IMR-90 (cell line): ENCODE measurements around the gene PMEPA1. TPM values are rescaled to one million over a fixed set of nuclear protein-coding genes. Genes with fewer than 3 reads are reported as not detected.

Experiments
- ATAC-seq: fragments of 200-7000 bp; cut with Tn5 transposase; 2 replicates; pipeline ENCODE4 v1.9.1; 2020; ENCODE audit warnings: low read depth, mild to moderate bottlenecking, moderate library complexity
- BruUV-seq: library from RNA; stranded (reverse); fragments of 400-500 nt; replicated peaks from 2 replicates; lab custom pipeline; 2021; lab: Mats Ljungman, UMichigan
- CTCF ChIA-PET: fragments of 300-600 bp; formaldehyde crosslinking; extraction: SDS; loops from one replicate; lab custom pipeline; 2021; ENCODE audit warnings: antibody characterized with exemption; lab: Yijun Ruan, JAX
- POLR2A ChIA-PET: fragments of 300-600 bp; sonication (Branson Sonifier 250); formaldehyde crosslinking; loops from one replicate; lab custom pipeline; 2022; ENCODE audit warnings: antibody characterized with exemption; ENCODE audit not compliant: unreplicated experiment; lab: Charles Lee
- DNase-seq: peaks from one replicate; pipeline ENCODE4 v3.0.0; 2013
- H2AFZ ChIP-seq: replicated peaks from 2 replicates; pipeline ENCODE3; 2013; ENCODE audit warnings: low read length, mild to moderate bottlenecking; ENCODE audit not compliant: poor library complexity
- H2AK5ac ChIP-seq: 2 replicates; pipeline ENCODE4 v1.6.1; 2013; ENCODE audit warnings: low read depth, low read length, inconsistent platforms
- H2AK9ac ChIP-seq: replicated peaks from 2 replicates; pipeline ENCODE3; 2013; ENCODE audit warnings: mild to moderate bottlenecking, low read depth, low read length, moderate library complexity; ENCODE audit not compliant: poor library complexity
- H2BK120ac ChIP-seq: 2 replicates; pipeline ENCODE4 v1.6.1; 2013; ENCODE audit warnings: low read depth, low read length, inconsistent platforms
- H2BK15ac ChIP-seq: 3 replicates; pipeline ENCODE4 v1.6.1; 2013; ENCODE audit warnings: low read depth, low read length, inconsistent platforms
- H2BK20ac ChIP-seq: 2 replicates; pipeline ENCODE4 v1.6.1; 2013; ENCODE audit warnings: low read depth, mild to moderate bottlenecking, inconsistent platforms, low read length, moderate library complexity
- H2BK5ac ChIP-seq: 2 replicates; pipeline ENCODE4 v1.6.1; 2013; ENCODE audit warnings: mild to moderate bottlenecking, low read depth, low read length, inconsistent platforms; ENCODE audit not compliant: poor library complexity, severe bottlenecking
- H3K14ac ChIP-seq: replicated peaks from 2 replicates; pipeline ENCODE4 v1.6.1; 2013; ENCODE audit warnings: low read depth, low read length, inconsistent platforms
- H3K18ac ChIP-seq: 2 replicates; pipeline ENCODE4 v1.6.1; 2013; ENCODE audit warnings: low read depth, low read length, control low read depth
- H3K23ac ChIP-seq: 2 replicates; pipeline ENCODE4 v1.6.1; 2013; ENCODE audit warnings: low read depth, low read length, inconsistent platforms
- H3K27ac ChIP-seq: 2 replicates; pipeline ENCODE4 v1.5.1; 2013; ENCODE audit warnings: mild to moderate bottlenecking, control low read depth, low read length; ENCODE audit not compliant: insufficient read depth
- H3K27me3 ChIP-seq: 2 replicates; pipeline ENCODE4 v1.6.1; 2013; ENCODE audit warnings: low read length; ENCODE audit not compliant: control insufficient read depth, insufficient read depth
- H3K36me3 ChIP-seq: 2 replicates; pipeline ENCODE4 v1.6.1; 2013; ENCODE audit warnings: low read length, mixed read lengths; ENCODE audit not compliant: control insufficient read depth, insufficient read depth
- H3K4ac ChIP-seq: 2 replicates; pipeline ENCODE4 v1.6.1; 2013; ENCODE audit warnings: low read depth, low read length, inconsistent platforms
- H3K4me1 ChIP-seq: 2 replicates; pipeline ENCODE4 v1.6.1; 2013; ENCODE audit warnings: low read length, mixed read lengths; ENCODE audit not compliant: control insufficient read depth, insufficient read depth
- H3K4me2 ChIP-seq: 2 replicates; pipeline ENCODE4 v1.6.1; 2013; ENCODE audit warnings: low read depth, mild to moderate bottlenecking, control low read depth, low read length, moderate library complexity
- H3K4me3 ChIP-seq: 2 replicates; pipeline ENCODE4 v1.5.1; 2013; ENCODE audit warnings: low read depth, mild to moderate bottlenecking, control low read depth, low read length, moderate library complexity; ENCODE audit not compliant: insufficient read depth
- H3K56ac ChIP-seq: 2 replicates; pipeline ENCODE4 v1.6.1; 2013; ENCODE audit warnings: low read length, inconsistent platforms; ENCODE audit not compliant: insufficient read depth; ENCODE audit errors: extremely low read depth
- H3K79me1 ChIP-seq, 2 experiments: 2 replicates each; pipeline ENCODE4 v1.6.1; 2013; ENCODE audit warnings: low read length in 2 of 2, inconsistent platforms in 1 of 2, low read depth in 1 of 2
- H3K9ac ChIP-seq: 2 replicates; pipeline ENCODE4 v1.6.1; 2013; ENCODE audit warnings: low read depth, low read length, control low read depth
- H3K9me1 ChIP-seq: 2 replicates; pipeline ENCODE4 v1.6.1; 2013; ENCODE audit warnings: low read length, inconsistent platforms; ENCODE audit not compliant: insufficient read depth
- H3K9me3 ChIP-seq: 2 replicates; pipeline ENCODE4 v1.6.1; 2013; ENCODE audit warnings: low read length; ENCODE audit not compliant: control insufficient read depth, insufficient read depth
- H4K20me1 ChIP-seq: 2 replicates; pipeline ENCODE4 v1.6.1; 2013; ENCODE audit warnings: low read length, inconsistent platforms; ENCODE audit not compliant: insufficient read depth
- H4K5ac ChIP-seq: 2 replicates; pipeline ENCODE4 v1.6.1; 2013; ENCODE audit warnings: mild to moderate bottlenecking, low read depth, low read length, control low read depth
- H4K8ac ChIP-seq, 2 experiments: 2 replicates each; pipeline ENCODE4 v1.6.1; 2013; ENCODE audit warnings: low read depth in 2 of 2, low read length in 2 of 2, control low read depth in 1 of 2, inconsistent platforms in 1 of 2
- H4K91ac ChIP-seq: 2 replicates; pipeline ENCODE4 v1.6.1; 2013; ENCODE audit warnings: low read depth, low read length, inconsistent platforms; ENCODE audit not compliant: insufficient read depth
- BHLHE40 ChIP-seq: fragments of 150-350 bp; IDR thresholded peaks from 2 replicates; pipeline ENCODE4 v1.6.1; 2016; ENCODE audit warnings: mild to moderate bottlenecking, low read depth, low read length
- CEBPB ChIP-seq: IDR thresholded peaks from 2 replicates; pipeline ENCODE4 v1.6.1; 2012; ENCODE audit warnings: low read depth, low read length, improper control_type of control experiment
- CHD1 ChIP-seq: IDR thresholded peaks from 2 replicates; pipeline ENCODE4 v1.6.1; 2012; ENCODE audit warnings: low read depth, low read length, improper control_type of control experiment
- ELK1 ChIP-seq: fragments of 150-350 bp; IDR thresholded peaks from 2 replicates; pipeline ENCODE4 v1.6.1; 2016; ENCODE audit warnings: low read depth, mild to moderate bottlenecking, low read length, moderate library complexity, borderline replicate concordance
- FOS ChIP-seq: fragments of 150-350 bp; IDR thresholded peaks from 2 replicates; pipeline ENCODE4 v1.6.1; 2016; ENCODE audit warnings: low read depth, low read length
- MAFK ChIP-seq: IDR thresholded peaks from 2 replicates; pipeline ENCODE4 v1.6.1; 2012; ENCODE audit warnings: low read depth, low read length, improper control_type of control experiment
- MAZ ChIP-seq: IDR thresholded peaks from 2 replicates; pipeline ENCODE4 v1.6.1; 2012; ENCODE audit warnings: low read depth, mild to moderate bottlenecking, low read length, improper control_type of control experiment, moderate library complexity, borderline replicate concordance
- MXI1 ChIP-seq: IDR thresholded peaks from 2 replicates; pipeline ENCODE4 v1.6.1; 2012; ENCODE audit warnings: low read depth, mild to moderate bottlenecking, low read length, moderate library complexity, borderline replicate concordance
- NFE2L2 ChIP-seq: fragments of 150-350 bp; IDR thresholded peaks from 2 replicates; pipeline ENCODE4 v1.6.1; 2016; ENCODE audit warnings: low read depth, mild to moderate bottlenecking, low read length
- POLR2A ChIP-seq: IDR thresholded peaks from 2 replicates; pipeline ENCODE4 v1.6.1; 2012; ENCODE audit warnings: mild to moderate bottlenecking, low read depth, low read length
- RAD21 ChIP-seq: IDR thresholded peaks from 2 replicates; pipeline ENCODE4 v1.6.1; 2012; ENCODE audit warnings: low read length, improper control_type of control experiment
- RCOR1 ChIP-seq: IDR thresholded peaks from 2 replicates; pipeline ENCODE4 v1.6.1; 2012; ENCODE audit warnings: mild to moderate bottlenecking, low read length, improper control_type of control experiment; ENCODE audit not compliant: insufficient replicate concordance
- RFX5 ChIP-seq: IDR thresholded peaks from 2 replicates; pipeline ENCODE4 v1.8.0; 2012; ENCODE audit warnings: low read depth, mild to moderate bottlenecking, low read length, moderate library complexity
- SMC3 ChIP-seq: fragments of 150-350 bp; IDR thresholded peaks from 2 replicates; pipeline ENCODE4 v1.6.1; 2016; ENCODE audit warnings: low read depth, mild to moderate bottlenecking, antibody characterized with exemption, low read length, moderate library complexity
- USF2 ChIP-seq: fragments of 150-350 bp; IDR thresholded peaks from 2 replicates; pipeline ENCODE4 v1.6.1; 2017; ENCODE audit warnings: mild to moderate bottlenecking, antibody characterized with exemption, low read length, low read depth
- WGBS, 2 experiments: methylation state at CpG; one replicate each; pipeline versions ENCODE4 v1.1.5 to v1.1.7; 2013; ENCODE audit warnings: missing lambda C conversion rate in 2 of 2; ENCODE audit not compliant: insufficient read length in 1 of 2; ENCODE audit errors: extremely low coverage in 2 of 2; 5-methylcytosine and 5-hydroxymethylcytosine counted together
- dilution Hi-C: fragments of 300-500 bp; cut with HindIII; formaldehyde crosslinking; loops from one replicate; pipeline ENCODE4 v1.14.3; 2018; ENCODE audit warnings: low sequenced_read_pairs; ENCODE audit not compliant: unreplicated experiment
- in situ Hi-C: fragments of 300-500 bp; cut with MboI; formaldehyde crosslinking; loops from 3 replicates; pipeline ENCODE4 v1.14.3; 2019; ENCODE audit warnings: low sequenced_read_pairs, inconsistent platforms, mixed read lengths
- intact Hi-C: fragments of 100-400 bp; cut with micrococcal nuclease; formaldehyde crosslinking; loops from 2 replicates; pipeline ENCODE4 v1.10.0; 2022
- polyA plus RNA-seq, 3 experiments: library from polyadenylated mRNA; depleted of rRNA; stranded (reverse); fragments of >200 nt; gene quantifications; 2 replicates each; pipeline ENCODE4 v1.2.3, GENCODE V29; 2012; ENCODE audit warnings: low replicate concordance in 1 of 3
- total RNA-seq: library from RNA; depleted of rRNA; stranded (reverse); fragments of >200 nt; gene quantifications from 2 replicates; pipeline ENCODE4 v1.2.3, GENCODE V29; 2012
- TF ChIP-seq, protein P1 (sequence below): conservative IDR thresholded peaks from 2 replicates; pipeline ENCODE4 v1.5.1; 2012; ENCODE audit warnings: mild to moderate bottlenecking, low read depth, low read length, improper control_type of control experiment

Gene PMEPA1
- total and polyA plus RNA-seq, 2 of the 4 experiments (the other 2 are of a cell fraction), result 2.0 to 6.9 TPM

DNA sequence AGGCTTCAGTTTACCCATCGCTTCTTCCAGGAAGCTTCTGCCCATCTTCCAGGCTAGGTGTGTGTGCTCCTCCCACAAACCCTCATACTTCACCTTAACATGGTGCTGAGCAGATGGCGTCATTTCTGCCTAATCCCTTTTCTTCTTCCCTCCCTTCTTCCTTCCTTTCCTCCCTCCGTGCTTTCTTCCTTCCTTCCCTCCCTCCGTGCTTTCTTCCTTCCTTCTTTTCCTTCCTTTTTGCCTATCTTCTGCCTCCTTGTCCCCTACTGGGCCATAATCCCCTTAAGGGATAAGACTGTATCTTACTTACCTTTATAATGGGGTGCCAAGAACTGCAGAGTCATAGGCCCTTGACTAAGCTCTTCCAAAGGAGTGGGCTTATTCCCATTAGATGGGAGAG is 27.5 kb upstream of the PMEPA1 start:
- H4K20me1 ChIP-seq, result no peaks in the 10 kb centered on the region
- no peak overlapping the region for H3K9ac ChIP-seq
- dilution Hi-C loops, result no loop called here
- no peaks in the 10 kb centered on the region for H3K4me1 ChIP-seq
- no peak overlapping the region for H2BK20ac ChIP-seq
- DNase-seq, result no peak
- H3K9me1 ChIP-seq, result no peaks in the 10 kb centered on the region
- H3K27ac ChIP-seq, result no peak overlapping the region
- H4K91ac ChIP-seq, result no peak overlapping the region
- H3K4me2 ChIP-seq, result no peak overlapping the region
- H4K5ac ChIP-seq, result no peak overlapping the region
- no peak overlapping the region for H3K56ac ChIP-seq
- no peaks in the 10 kb centered on the region for H3K79me1 ChIP-seq
- no peak overlapping the region for H3K23ac ChIP-seq
- peaks cover 15% of the 10 kb centered on the region for H3K27me3 ChIP-seq
- H3K4ac ChIP-seq, result no peak overlapping the region
- no peak overlapping the region for H3K14ac ChIP-seq
- POLR2A ChIA-PET, result no interaction called here
- no peak for ATAC-seq
- H3K9me3 ChIP-seq, result no peaks in the 10 kb centered on the region
- no TSS peak for BruUV-seq
- no peak overlapping the region for H4K8ac ChIP-seq
- no peak overlapping the region for H2AFZ ChIP-seq
- no peaks in the 10 kb centered on the region for H3K36me3 ChIP-seq
- H2BK15ac ChIP-seq, result no peak overlapping the region
- no CpG with 5 or more reads among the region's 4 CpGs for WGBS, 2 experiments
- no peak overlapping the region for H3K18ac ChIP-seq
- in situ Hi-C loops, result no loop called here
- CTCF ChIA-PET, result no interaction called here
- no peak for TF ChIP-seq FOS
- no peak for TF ChIP-seq MAFK
- no peak for TF ChIP-seq USF2
- TF ChIP-seq SMC3, result no peak
- no peak for TF ChIP-seq CEBPB
- no peak for TF ChIP-seq BHLHE40
- no peak for TF ChIP-seq RCOR1
- no peak for TF ChIP-seq NFE2L2
- no peak for TF ChIP-seq MAZ
- TF ChIP-seq POLR2A, result no peak
- no peak for TF ChIP-seq RFX5
- TF ChIP-seq RAD21, result no peak
- TF ChIP-seq MXI1, result no peak
- TF ChIP-seq, protein P1, sequence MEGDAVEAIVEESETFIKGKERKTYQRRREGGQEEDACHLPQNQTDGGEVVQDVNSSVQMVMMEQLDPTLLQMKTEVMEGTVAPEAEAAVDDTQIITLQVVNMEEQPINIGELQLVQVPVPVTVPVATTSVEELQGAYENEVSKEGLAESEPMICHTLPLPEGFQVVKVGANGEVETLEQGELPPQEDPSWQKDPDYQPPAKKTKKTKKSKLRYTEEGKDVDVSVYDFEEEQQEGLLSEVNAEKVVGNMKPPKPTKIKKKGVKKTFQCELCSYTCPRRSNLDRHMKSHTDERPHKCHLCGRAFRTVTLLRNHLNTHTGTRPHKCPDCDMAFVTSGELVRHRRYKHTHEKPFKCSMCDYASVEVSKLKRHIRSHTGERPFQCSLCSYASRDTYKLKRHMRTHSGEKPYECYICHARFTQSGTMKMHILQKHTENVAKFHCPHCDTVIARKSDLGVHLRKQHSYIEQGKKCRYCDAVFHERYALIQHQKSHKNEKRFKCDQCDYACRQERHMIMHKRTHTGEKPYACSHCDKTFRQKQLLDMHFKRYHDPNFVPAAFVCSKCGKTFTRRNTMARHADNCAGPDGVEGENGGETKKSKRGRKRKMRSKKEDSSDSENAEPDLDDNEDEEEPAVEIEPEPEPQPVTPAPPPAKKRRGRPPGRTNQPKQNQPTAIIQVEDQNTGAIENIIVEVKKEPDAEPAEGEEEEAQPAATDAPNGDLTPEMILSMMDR, result no peak
- TF ChIP-seq CHD1, result no peak
- TF ChIP-seq ELK1, result no peak
- H2AK9ac ChIP-seq, result no peak overlapping the region
- H2AK5ac ChIP-seq, result no peak overlapping the region
- H2BK5ac ChIP-seq, result no peak overlapping the region
- H2BK120ac ChIP-seq, result no peak overlapping the region
- no peak overlapping the region for H3K4me3 ChIP-seq
- intact Hi-C loops, result no loop called here
